ENCODE measurements around the gene COPA. TPM values are rescaled to one million over a fixed set of nuclear protein-coding genes. Genes with fewer than 3 reads are reported as not detected.

Gene COPA
- total and polyA plus RNA-seq, 10 of the 15 experiments (the other 5 are each of a cell fraction or from before 2014, with no cell fraction given), result 53.7 to 180 (median 123) TPM

DNA sequence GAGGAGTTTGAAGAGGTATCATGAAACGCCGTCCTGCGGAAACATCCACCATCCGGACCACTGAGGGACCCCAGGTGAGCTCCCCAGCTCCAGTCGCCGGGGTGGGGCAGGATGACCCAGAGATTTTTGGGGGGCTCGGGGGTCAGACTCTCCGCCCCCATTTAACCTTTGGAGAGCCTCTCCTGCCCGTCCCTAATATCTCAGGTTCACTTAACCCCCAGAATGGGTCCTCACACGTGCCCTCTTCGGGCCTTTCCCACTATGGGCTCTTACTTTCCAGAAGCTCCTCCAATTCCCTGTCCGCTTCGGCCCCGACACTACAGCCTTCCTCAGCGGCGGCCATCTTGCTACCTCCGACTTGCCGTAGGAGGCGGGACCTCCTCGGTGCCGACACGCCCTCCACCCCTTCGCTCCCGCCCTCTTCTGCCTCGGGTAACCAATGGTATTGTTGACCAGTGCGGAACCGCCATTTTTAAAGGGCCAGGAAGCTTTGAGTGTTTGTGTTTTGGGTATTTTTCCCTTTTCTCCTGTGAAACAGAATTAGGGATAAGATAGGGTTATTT is 58.2 kb downstream of the COPA start, which contains the start of gene PEX19 (continued):
- TF ChIP-seq, protein P1, sequence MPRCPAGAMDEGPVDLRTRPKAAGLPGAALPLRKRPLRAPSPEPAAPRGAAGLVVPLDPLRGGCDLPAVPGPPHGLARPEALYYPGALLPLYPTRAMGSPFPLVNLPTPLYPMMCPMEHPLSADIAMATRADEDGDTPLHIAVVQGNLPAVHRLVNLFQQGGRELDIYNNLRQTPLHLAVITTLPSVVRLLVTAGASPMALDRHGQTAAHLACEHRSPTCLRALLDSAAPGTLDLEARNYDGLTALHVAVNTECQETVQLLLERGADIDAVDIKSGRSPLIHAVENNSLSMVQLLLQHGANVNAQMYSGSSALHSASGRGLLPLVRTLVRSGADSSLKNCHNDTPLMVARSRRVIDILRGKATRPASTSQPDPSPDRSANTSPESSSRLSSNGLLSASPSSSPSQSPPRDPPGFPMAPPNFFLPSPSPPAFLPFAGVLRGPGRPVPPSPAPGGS (IDR thresholded peaks at IDR 0.05; ENCODE audit: borderline replicate concordance, insufficient read depth, low read depth, low read length, poor library complexity, severe bottlenecking), result no peak
- TF ChIP-seq, protein P2, sequence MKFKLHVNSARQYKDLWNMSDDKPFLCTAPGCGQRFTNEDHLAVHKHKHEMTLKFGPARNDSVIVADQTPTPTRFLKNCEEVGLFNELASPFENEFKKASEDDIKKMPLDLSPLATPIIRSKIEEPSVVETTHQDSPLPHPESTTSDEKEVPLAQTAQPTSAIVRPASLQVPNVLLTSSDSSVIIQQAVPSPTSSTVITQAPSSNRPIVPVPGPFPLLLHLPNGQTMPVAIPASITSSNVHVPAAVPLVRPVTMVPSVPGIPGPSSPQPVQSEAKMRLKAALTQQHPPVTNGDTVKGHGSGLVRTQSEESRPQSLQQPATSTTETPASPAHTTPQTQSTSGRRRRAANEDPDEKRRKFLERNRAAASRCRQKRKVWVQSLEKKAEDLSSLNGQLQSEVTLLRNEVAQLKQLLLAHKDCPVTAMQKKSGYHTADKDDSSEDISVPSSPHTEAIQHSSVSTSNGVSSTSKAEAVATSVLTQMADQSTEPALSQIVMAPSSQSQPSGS (IDR thresholded peaks at IDR 0.05; ENCODE audit: low read length), result no peak
- TF ChIP-seq EED (IDR thresholded peaks at IDR 0.05; ENCODE audit: low read depth), result no peak
- no peak for TF ChIP-seq IRF4 (IDR thresholded peaks at IDR 0.05; ENCODE audit: low read depth, low read length)
- TF ChIP-seq, protein P3, sequence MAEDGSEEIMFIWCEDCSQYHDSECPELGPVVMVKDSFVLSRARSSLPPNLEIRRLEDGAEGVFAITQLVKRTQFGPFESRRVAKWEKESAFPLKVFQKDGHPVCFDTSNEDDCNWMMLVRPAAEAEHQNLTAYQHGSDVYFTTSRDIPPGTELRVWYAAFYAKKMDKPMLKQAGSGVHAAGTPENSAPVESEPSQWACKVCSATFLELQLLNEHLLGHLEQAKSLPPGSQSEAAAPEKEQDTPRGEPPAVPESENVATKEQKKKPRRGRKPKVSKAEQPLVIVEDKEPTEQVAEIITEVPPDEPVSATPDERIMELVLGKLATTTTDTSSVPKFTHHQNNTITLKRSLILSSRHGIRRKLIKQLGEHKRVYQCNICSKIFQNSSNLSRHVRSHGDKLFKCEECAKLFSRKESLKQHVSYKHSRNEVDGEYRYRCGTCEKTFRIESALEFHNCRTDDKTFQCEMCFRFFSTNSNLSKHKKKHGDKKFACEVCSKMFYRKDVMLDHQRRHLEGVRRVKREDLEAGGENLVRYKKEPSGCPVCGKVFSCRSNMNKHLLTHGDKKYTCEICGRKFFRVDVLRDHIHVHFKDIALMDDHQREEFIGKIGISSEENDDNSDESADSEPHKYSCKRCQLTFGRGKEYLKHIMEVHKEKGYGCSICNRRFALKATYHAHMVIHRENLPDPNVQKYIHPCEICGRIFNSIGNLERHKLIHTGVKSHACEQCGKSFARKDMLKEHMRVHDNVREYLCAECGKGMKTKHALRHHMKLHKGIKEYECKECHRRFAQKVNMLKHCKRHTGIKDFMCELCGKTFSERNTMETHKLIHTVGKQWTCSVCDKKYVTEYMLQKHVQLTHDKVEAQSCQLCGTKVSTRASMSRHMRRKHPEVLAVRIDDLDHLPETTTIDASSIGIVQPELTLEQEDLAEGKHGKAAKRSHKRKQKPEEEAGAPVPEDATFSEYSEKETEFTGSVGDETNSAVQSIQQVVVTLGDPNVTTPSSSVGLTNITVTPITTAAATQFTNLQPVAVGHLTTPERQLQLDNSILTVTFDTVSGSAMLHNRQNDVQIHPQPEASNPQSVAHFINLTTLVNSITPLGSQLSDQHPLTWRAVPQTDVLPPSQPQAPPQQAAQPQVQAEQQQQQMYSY (CRISPR knock-in tag; IDR thresholded peaks at IDR 0.05), result no peak
- TF ChIP-seq, protein P4, sequence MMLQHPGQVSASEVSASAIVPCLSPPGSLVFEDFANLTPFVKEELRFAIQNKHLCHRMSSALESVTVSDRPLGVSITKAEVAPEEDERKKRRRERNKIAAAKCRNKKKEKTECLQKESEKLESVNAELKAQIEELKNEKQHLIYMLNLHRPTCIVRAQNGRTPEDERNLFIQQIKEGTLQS (IDR thresholded peaks at IDR 0.05; ENCODE audit: borderline replicate concordance, extremely low read depth, low read depth, low read length), result no peak
- TF ChIP-seq SIN3A (IDR thresholded peaks at IDR 0.05; ENCODE audit: low read depth, low read length), result peak; percentile 99
- peak; percentile 48; the same call in 1 of the 2 replicates for TF ChIP-seq HDGF (IDR thresholded peaks at IDR 0.05)
- peak; percentile 80; the same call in 1 of the 2 replicates for TF ChIP-seq MXI1 (IDR thresholded peaks at IDR 0.05; ENCODE audit: low read depth, low read length)
- peak; percentile 59 for TF ChIP-seq HCFC1 (IDR thresholded peaks at IDR 0.05; ENCODE audit: low read length)
- no peak for TF ChIP-seq WRNIP1 (IDR thresholded peaks at IDR 0.05; ENCODE audit: borderline replicate concordance, low read depth, low read length)
- TF ChIP-seq JUND (IDR thresholded peaks at IDR 0.05; ENCODE audit: low read depth, low read length), result no peak
- TF ChIP-seq ZNF274 (IDR thresholded peaks at IDR 0.05; ENCODE audit: insufficient read depth, insufficient read length), result no peak
- peak; percentile 89 for TF ChIP-seq NR2F1 (conservative IDR thresholded peaks at IDR 0.05)
- TF ChIP-seq ZNF384 (IDR thresholded peaks at IDR 0.05; ENCODE audit: borderline replicate concordance, low read depth, low read length), result no peak
- no peak for TF ChIP-seq GATAD2B (conservative IDR thresholded peaks at IDR 0.05; ENCODE audit: low read depth)
- TF ChIP-seq EP300 (IDR thresholded peaks at IDR 0.05; ENCODE audit: borderline replicate concordance in 1 of 2, control insufficient read depth in 1 of 2, low read depth in 2 of 2, low read length in 2 of 2), result no peak
- TF ChIP-seq CHD4 (IDR thresholded peaks at IDR 0.05), result no peak
- TF ChIP-seq ATF7 (IDR thresholded peaks at IDR 0.05; ENCODE audit: low read depth), result no peak; the same call in 1 of the 2 replicates
- peak; percentile 5 for TF ChIP-seq SIX5 (IDR thresholded peaks at IDR 0.05; ENCODE audit: low read depth, low read length, severe bottlenecking)
- TF ChIP-seq, protein P5, sequence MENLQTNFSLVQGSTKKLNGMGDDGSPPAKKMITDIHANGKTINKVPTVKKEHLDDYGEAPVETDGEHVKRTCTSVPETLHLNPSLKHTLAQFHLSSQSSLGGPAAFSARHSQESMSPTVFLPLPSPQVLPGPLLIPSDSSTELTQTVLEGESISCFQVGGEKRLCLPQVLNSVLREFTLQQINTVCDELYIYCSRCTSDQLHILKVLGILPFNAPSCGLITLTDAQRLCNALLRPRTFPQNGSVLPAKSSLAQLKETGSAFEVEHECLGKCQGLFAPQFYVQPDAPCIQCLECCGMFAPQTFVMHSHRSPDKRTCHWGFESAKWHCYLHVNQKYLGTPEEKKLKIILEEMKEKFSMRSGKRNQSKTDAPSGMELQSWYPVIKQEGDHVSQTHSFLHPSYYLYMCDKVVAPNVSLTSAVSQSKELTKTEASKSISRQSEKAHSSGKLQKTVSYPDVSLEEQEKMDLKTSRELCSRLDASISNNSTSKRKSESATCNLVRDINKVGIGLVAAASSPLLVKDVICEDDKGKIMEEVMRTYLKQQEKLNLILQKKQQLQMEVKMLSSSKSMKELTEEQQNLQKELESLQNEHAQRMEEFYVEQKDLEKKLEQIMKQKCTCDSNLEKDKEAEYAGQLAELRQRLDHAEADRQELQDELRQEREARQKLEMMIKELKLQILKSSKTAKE (IDR thresholded peaks at IDR 0.05; ENCODE audit: low read depth, poor library complexity, severe bottlenecking), result no peak
- TF ChIP-seq SRF (IDR thresholded peaks at IDR 0.05; ENCODE audit: low read depth in 2 of 2, low read length in 2 of 2), result no peak

Measured in GM12878 (cell line).